ENCODE measurements around the gene GATA2. TPM values are rescaled to one million over a fixed set of nuclear protein-coding genes. Genes with fewer than 3 reads are reported as not detected.

The GATA2 gene
- total RNA-seq, 2 donors from 2014 or later: 181 to 275 TPM

- no peak for DNase-seq (ENCODE audit: low spot score)
- TF ChIP-seq, protein P1, sequence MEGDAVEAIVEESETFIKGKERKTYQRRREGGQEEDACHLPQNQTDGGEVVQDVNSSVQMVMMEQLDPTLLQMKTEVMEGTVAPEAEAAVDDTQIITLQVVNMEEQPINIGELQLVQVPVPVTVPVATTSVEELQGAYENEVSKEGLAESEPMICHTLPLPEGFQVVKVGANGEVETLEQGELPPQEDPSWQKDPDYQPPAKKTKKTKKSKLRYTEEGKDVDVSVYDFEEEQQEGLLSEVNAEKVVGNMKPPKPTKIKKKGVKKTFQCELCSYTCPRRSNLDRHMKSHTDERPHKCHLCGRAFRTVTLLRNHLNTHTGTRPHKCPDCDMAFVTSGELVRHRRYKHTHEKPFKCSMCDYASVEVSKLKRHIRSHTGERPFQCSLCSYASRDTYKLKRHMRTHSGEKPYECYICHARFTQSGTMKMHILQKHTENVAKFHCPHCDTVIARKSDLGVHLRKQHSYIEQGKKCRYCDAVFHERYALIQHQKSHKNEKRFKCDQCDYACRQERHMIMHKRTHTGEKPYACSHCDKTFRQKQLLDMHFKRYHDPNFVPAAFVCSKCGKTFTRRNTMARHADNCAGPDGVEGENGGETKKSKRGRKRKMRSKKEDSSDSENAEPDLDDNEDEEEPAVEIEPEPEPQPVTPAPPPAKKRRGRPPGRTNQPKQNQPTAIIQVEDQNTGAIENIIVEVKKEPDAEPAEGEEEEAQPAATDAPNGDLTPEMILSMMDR (IDR thresholded peaks at IDR 0.05): no peak
- TF ChIP-seq POLR2AphosphoS5 (IDR thresholded peaks at IDR 0.05) (no peak), POLR2A (IDR thresholded peaks at IDR 0.05) (no peak)
- 82% methylated on average over 9 of the region's 9 CpGs for WGBS
- H3K27ac ChIP-seq: no peak overlapping the region
- H3K36me3 ChIP-seq: no peaks in the 10 kb centered on the region
- no peaks in the 10 kb centered on the region for H3K9me3 ChIP-seq
- no peaks in the 10 kb centered on the region for H3K4me1 ChIP-seq (replicated peaks)
- intact Hi-C loops (cut with DNase I): no loop called here
- H3K27me3 ChIP-seq (replicated peaks; ENCODE audit: insufficient read depth): no peaks in the 10 kb centered on the region
- no peak overlapping the region for H3K4me3 ChIP-seq
Observed at GRCh38 chr3:128532012-128532983, 39.3 kb upstream of the GATA2 start.

DNA sequence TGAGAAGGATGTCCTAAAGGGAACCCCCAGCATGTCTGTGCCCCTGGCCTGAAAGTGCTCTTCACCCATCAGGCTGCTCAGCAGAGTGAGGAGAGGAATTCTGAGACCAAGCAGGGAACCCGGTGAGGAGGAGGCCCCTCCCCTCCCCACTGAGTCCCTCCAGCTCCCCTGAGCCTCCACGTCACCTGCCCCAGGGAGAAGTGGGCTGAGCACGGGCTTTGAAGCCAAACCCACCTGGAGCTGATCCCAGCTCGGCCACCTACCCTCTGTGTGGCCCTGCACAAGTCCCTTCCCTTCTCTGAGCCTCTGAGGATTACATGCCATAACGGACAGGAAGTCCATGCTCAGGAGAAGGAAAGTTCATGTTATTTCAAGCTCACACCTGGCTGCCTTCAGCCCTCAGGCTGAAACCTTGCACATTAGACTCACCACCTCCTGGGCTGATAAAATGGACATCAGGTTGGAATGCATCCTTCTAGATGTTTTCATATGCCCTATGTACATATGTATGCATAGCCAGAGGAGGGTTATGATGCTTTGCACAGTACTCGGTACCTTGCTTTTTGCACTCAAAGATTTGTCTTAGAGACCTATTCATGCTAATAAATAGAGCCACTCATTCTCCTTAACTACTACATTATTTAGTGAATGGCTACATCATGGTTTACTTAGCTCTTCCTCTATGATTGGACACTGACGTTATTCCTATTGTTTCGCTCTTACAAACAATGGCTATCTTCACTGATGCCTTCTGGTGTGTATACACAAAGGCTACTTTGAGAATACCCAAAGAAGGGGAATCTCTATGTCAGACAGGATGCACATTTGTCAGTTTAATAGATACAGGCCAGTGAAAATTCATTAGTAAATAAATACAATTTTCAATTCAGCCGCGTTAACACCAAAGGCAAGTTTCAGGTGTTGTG lies 31.6 kb upstream of the GATA2 start:
- TF ChIP-seq POLR2AphosphoS5 (IDR thresholded peaks at IDR 0.05) (no peak), POLR2A (IDR thresholded peaks at IDR 0.05) (no peak)
- TF ChIP-seq, protein P1 (IDR thresholded peaks at IDR 0.05): no peak
- H3K27me3 ChIP-seq (replicated peaks; ENCODE audit: insufficient read depth): no peaks in the 10 kb centered on the region
- intact Hi-C loops (cut with DNase I): no loop called here
- no peaks in the 10 kb centered on the region for H3K9me3 ChIP-seq
- no peaks in the 10 kb centered on the region for H3K4me1 ChIP-seq (replicated peaks)
- H3K36me3 ChIP-seq: no peaks in the 10 kb centered on the region
- no peak overlapping the region for H3K27ac ChIP-seq
- 54% methylated on average over 10 of the region's 10 CpGs for WGBS
- no peak overlapping the region for H3K4me3 ChIP-seq
- DNase-seq (ENCODE audit: low spot score): no peak

- WGBS: 94% methylated on average over 16 of the region's 16 CpGs
- no peak overlapping the region for H3K4me3 ChIP-seq
- no peaks in the 10 kb centered on the region for H3K4me1 ChIP-seq (replicated peaks)
- no peaks in the 10 kb centered on the region for H3K9me3 ChIP-seq
- no peak overlapping the region for H3K27ac ChIP-seq
- no peaks in the 10 kb centered on the region for H3K36me3 ChIP-seq
- no peak for DNase-seq (ENCODE audit: low spot score)
- no peaks in the 10 kb centered on the region for H3K27me3 ChIP-seq (replicated peaks; ENCODE audit: insufficient read depth)
- TF ChIP-seq POLR2AphosphoS5 (IDR thresholded peaks at IDR 0.05): no peak
- TF ChIP-seq, protein P1 (IDR thresholded peaks at IDR 0.05): no peak
- TF ChIP-seq POLR2A (IDR thresholded peaks at IDR 0.05): no peak
- intact Hi-C loops (cut with DNase I): no loop called here
Observed at GRCh38 chr3:128523591-128523990, 30.6 kb upstream of the GATA2 start.

GRCh38 chr3:128521715-128522114 lies 28.7 kb upstream of the GATA2 start:
- Histone ChIP-seq H3K27me3 (replicated peaks; ENCODE audit: insufficient read depth) (no peaks in the 10 kb centered on the region), H3K36me3 (no peaks in the 10 kb centered on the region), H3K4me3 (no peak overlapping the region), H3K9me3 (no peaks in the 10 kb centered on the region), H3K4me1 (replicated peaks) (no peaks in the 10 kb centered on the region), H3K27ac (no peak overlapping the region)
- DNase-seq (ENCODE audit: low spot score): no peak
- TF ChIP-seq, protein P1 (IDR thresholded peaks at IDR 0.05): no peak
- no peak for TF ChIP-seq POLR2A (IDR thresholded peaks at IDR 0.05)
- TF ChIP-seq POLR2AphosphoS5 (IDR thresholded peaks at IDR 0.05): no peak
- WGBS: 95% methylated on average over 1 of the region's 1 CpG
- intact Hi-C loops (cut with DNase I): no loop called here

All from prostate gland (tissue), 2 donors.